GM12878 (cell line): ENCODE data around the gene MEAF6. TPM values are rescaled to one million over a fixed set of nuclear protein-coding genes. Genes with fewer than 3 reads are reported as not detected.

Source experiments
- ATAC-seq: fragments of 200-7000 bp; cut with Tn5 transposase; 3 replicates; pipeline ENCODE4 v1.9.1; 2020; ENCODE audit warnings: mild to moderate bottlenecking, moderate library complexity
- BruUV-seq: library from RNA; stranded (reverse); fragments of 400-500 nt; replicated peaks from 2 replicates; lab custom pipeline; 2021; lab: Mats Ljungman, UMichigan
- CTCF ChIA-PET: fragments of 300-600 bp; sonication (Branson Sonifier 250); formaldehyde crosslinking; extraction: SDS; loops from one replicate; lab custom pipeline; 2021; ENCODE audit warnings: inconsistent platforms; lab: Yijun Ruan, JAX
- POLR2A ChIA-PET: fragments of 350-600 bp; formaldehyde crosslinking; extraction: SDS; loops from one replicate; lab custom pipeline; 2021; ENCODE audit warnings: inconsistent platforms; lab: Charles Lee
- RAD21 ChIA-PET: fragments of 300-600 bp; sonication (Branson Sonifier 250); formaldehyde crosslinking; loops from one replicate; lab custom pipeline; 2023; ENCODE audit warnings: antibody characterized with exemption; ENCODE audit not compliant: unreplicated experiment; lab: Charles Lee
- SMC1A ChIA-PET: fragments of 300-600 bp; sonication (Branson Sonifier 250); formaldehyde crosslinking; loops from one replicate; lab custom pipeline; 2023; ENCODE audit not compliant: unreplicated experiment, uncharacterized antibody; lab: Charles Lee
- DNase-seq: peaks from one replicate; pipeline ENCODE4 v3.0.0-alpha.2; 2011; ENCODE audit warnings: low read depth, low spot score
- FAIRE-seq: peaks from 3 replicates; lab custom pipeline; 2011; peaks lifted over from hg19 to GRCh38; lab: Jason Lieb, UNC
- H2AFZ ChIP-seq: 2 replicates; pipeline ENCODE4 v1.6.0; 2011; ENCODE audit warnings: low read depth, low read length, control low read depth; ENCODE audit not compliant: control insufficient read depth
- H3K27ac ChIP-seq: 2 replicates; pipeline ENCODE4 v1.5.1; 2011; ENCODE audit warnings: control low read depth; ENCODE audit not compliant: control insufficient read depth, insufficient read depth
- H3K27me3 ChIP-seq, 2 experiments: replicated peaks in 1 of 2; 2 replicates each; pipeline versions ENCODE4 v1.6.0 to v1.6.1; 2011; ENCODE audit warnings: low read length in 1 of 2; ENCODE audit not compliant: control insufficient read depth in 2 of 2, insufficient read depth in 2 of 2
- H3K36me3 ChIP-seq, 2 experiments: 2 replicates each; pipeline ENCODE4 v1.5.1; 2011; ENCODE audit warnings: low read length in 1 of 2; ENCODE audit not compliant: control insufficient read depth in 2 of 2, insufficient read depth in 2 of 2
- H3K4me1 ChIP-seq: 2 replicates; pipeline ENCODE4 v1.6.1; 2011; ENCODE audit warnings: mild to moderate bottlenecking, low read length, moderate library complexity, mixed read lengths; ENCODE audit not compliant: control insufficient read depth, insufficient read depth
- H3K4me2 ChIP-seq: 2 replicates; pipeline ENCODE4 v1.6.0; 2011; ENCODE audit warnings: control low read depth; ENCODE audit not compliant: control insufficient read depth, insufficient read depth
- H3K4me3 ChIP-seq: fragments of 200-600 bp; sonication (generic); 2 replicates; pipeline ENCODE4 v1.5.1; 2016
- H3K79me2 ChIP-seq: 2 replicates; pipeline ENCODE4 v1.6.0; 2011; ENCODE audit warnings: low read length; ENCODE audit not compliant: control insufficient read depth, insufficient read depth
- H3K9ac ChIP-seq: 2 replicates; pipeline ENCODE4 v1.8.0; 2011; ENCODE audit warnings: low read length, control low read depth, mixed read lengths; ENCODE audit not compliant: control insufficient read depth, insufficient read depth
- H3K9me3 ChIP-seq: replicated peaks from 3 replicates; pipeline ENCODE4 v1.5.1; 2011; ENCODE audit warnings: mild to moderate bottlenecking, low read length; ENCODE audit not compliant: control insufficient read depth, insufficient read depth
- H4K20me1 ChIP-seq: 2 replicates; pipeline ENCODE4 v1.6.0; 2011; ENCODE audit not compliant: control insufficient read depth, insufficient read depth
- CBFB ChIP-seq: IDR thresholded peaks from 2 replicates; pipeline ENCODE4 v1.6.1; 2016; ENCODE audit warnings: antibody characterized with exemption, low read depth
- CUX1 ChIP-seq: IDR thresholded peaks from 2 replicates; pipeline ENCODE4 v1.6.1; 2012; ENCODE audit warnings: improper control_type of control experiment, low read depth, low read length; ENCODE audit not compliant: insufficient replicate concordance
- MTA2 ChIP-seq: fragments of 450-650 bp; IDR thresholded peaks from 2 replicates; pipeline ENCODE4 v1.6.1; 2016; ENCODE audit warnings: low read depth, mild to moderate bottlenecking, moderate library complexity
- NFXL1 ChIP-seq: fragments of 450-650 bp; IDR thresholded peaks from 2 replicates; pipeline ENCODE4 v1.6.1; 2017; ENCODE audit warnings: antibody characterized with exemption, mild to moderate bottlenecking, borderline replicate concordance
- POLR2A ChIP-seq: IDR thresholded peaks from 2 replicates; pipeline ENCODE4 v1.6.1; 2011; ENCODE audit warnings: low read depth, mild to moderate bottlenecking, low read length
- TBL1XR1 ChIP-seq: IDR thresholded peaks from 2 replicates; pipeline ENCODE4 v1.6.1; 2012; ENCODE audit warnings: low read depth, low read length, improper control_type of control experiment
- TCF7 ChIP-seq: IDR thresholded peaks from 2 replicates; pipeline ENCODE4 v1.6.1; 2014; ENCODE audit warnings: antibody characterized with exemption, borderline replicate concordance
- WGBS: methylation state at CpG from one replicate; pipeline ENCODE4 v1.1.6; 2016; ENCODE audit warnings: low lambda C conversion rate; ENCODE audit not compliant: insufficient replicate concordance, insufficient coverage; ENCODE audit errors: missing lambda C conversion rate; 5-methylcytosine and 5-hydroxymethylcytosine counted together
- in situ Hi-C: fragments of 300-500 bp; cut with MboI; formaldehyde crosslinking; loops from 9 replicates; pipeline ENCODE4 v1.14.3; 2018; ENCODE audit warnings: mixed read lengths
- intact Hi-C: fragments of 100-400 bp; cut with micrococcal nuclease; formaldehyde crosslinking; loops from one replicate; pipeline ENCODE4 v1.14.2; 2022; ENCODE audit not compliant: unreplicated experiment
- polyA plus RNA-seq, 11 experiments: library from polyadenylated mRNA; depleted of rRNA in 4 of 11; unstranded in 6 of 11; stranded (reverse) in 5 of 11; fragments of >200 nt; fragmentation: Nextera tagmentation in 4 of 11; fragmentation: Illumina TruSeq in 1 of 11; extraction: Ambion mirVana in 4 of 11; extraction: Trizol in 1 of 11; gene quantifications; 1 replicate in 1 of 11; 2 replicates in 10 of 11; pipeline versions ENCODE4 v1.2.1 to v1.2.3, GENCODE V29; 2011 to 2016; ENCODE audit warnings: inconsistent platforms in 2 of 11, missing spikeins in 2 of 11, low read depth in 1 of 11
- total RNA-seq, 4 experiments: library from RNA; depleted of rRNA in 3 of 4; stranded (reverse); fragments of >200 nt in 3 of 4; fragmentation: Illumina TruSeq in 1 of 4; extraction: Trizol in 1 of 4; gene quantifications; 2 replicates each; pipeline versions ENCODE4 v1.2.1 to v1.2.3, GENCODE V29; 2013 to 2021

Gene MEAF6
- total and polyA plus RNA-seq, 10 of the 15 experiments (the other 5 are each of a cell fraction or from before 2014, with no cell fraction given): 30.8 to 75.0 (median 58.1) TPM

- ChIA-PET RAD21 (no interaction called here), POLR2A (interaction anchor here (0.6 to 0.7 kb wide), 4 partner anchors 9 to 854 kb away, joined by 3 to 4 read pairs (median 4); partner anchors contain the start of gene SNIP1), SMC1A (no interaction called here), CTCF (no interaction called here)
- no peak for DNase-seq
- in situ Hi-C loops (no loop called here), intact Hi-C loops (no loop called here)
- Histone ChIP-seq H3K4me2 (no peak overlapping the region), H3K4me1 (no peaks in the 10 kb centered on the region; the same call in 1 of the 2 replicates), H3K27ac (no peak overlapping the region), H3K9ac (no peak overlapping the region), H3K79me2 (no peaks in the 10 kb centered on the region; the same call in 1 of the 2 replicates), H2AFZ (no peak overlapping the region), H4K20me1 (no peaks in the 10 kb centered on the region), H3K27me3 (no peaks in the 10 kb centered on the region), H3K9me3 (no peaks in the 10 kb centered on the region), H3K36me3 (peaks cover 6 to 23% of the 10 kb centered on the region in 2 experiments), H3K4me3 (no peak overlapping the region)
- ATAC-seq: no peak
- FAIRE-seq: no peak
- BruUV-seq: no TSS peak
- 96% methylated on average over 5 of the region's 5 CpGs for WGBS
- TF ChIP-seq CBFB (no peak), NFXL1 (no peak), TBL1XR1 (no peak), MTA2 (no peak)
These were observed 30.5 kb upstream of the MEAF6 start for GRCh38 chr1:37545019-37545418.

GRCh38 chr1:37544530-37544929, 30.0 kb upstream of the MEAF6 start:
- ChIA-PET POLR2A (interaction anchor here (0.6 to 0.7 kb wide), 3 partner anchors 10 to 855 kb away, joined by 3 to 4 read pairs (median 3); partner anchors contain the start of gene SNIP1), RAD21 (no interaction called here), SMC1A (no interaction called here), CTCF (interaction anchor here (0.6 kb wide), 1 partner anchor 10 kb away, joined by 3 read pairs; the partner anchor contains the start of gene SNIP1)
- no peaks in the 10 kb centered on the region; the same call in 1 of the 2 replicates for H3K79me2 ChIP-seq
- H3K36me3 ChIP-seq: peaks cover 6 to 25% of the 10 kb centered on the region in 2 experiments
- intact Hi-C loops: no loop called here
- DNase-seq: no peak
- FAIRE-seq: no peak
- ATAC-seq: no peak
- WGBS: 93% methylated on average over 21 of the region's 21 CpGs
- H2AFZ ChIP-seq: no peak overlapping the region
- H3K4me2 ChIP-seq: no peak overlapping the region
- in situ Hi-C loops: no loop called here
- no peak overlapping the region for H3K27ac ChIP-seq
- H3K4me1 ChIP-seq: no peaks in the 10 kb centered on the region; the same call in 1 of the 2 replicates
- H3K4me3 ChIP-seq: no peak overlapping the region
- H4K20me1 ChIP-seq: no peaks in the 10 kb centered on the region
- no peaks in the 10 kb centered on the region for H3K27me3 ChIP-seq
- TF ChIP-seq TCF7 (no peak), POLR2A (0 out of 2 replicates have a peak, but pooled peaks have one; percentile 31), CUX1 (no peak)
- H3K9ac ChIP-seq: no peak overlapping the region
- no peaks in the 10 kb centered on the region for H3K9me3 ChIP-seq
- no TSS peak for BruUV-seq
